ENCODE measurements around the gene KCNH8.

KCNH8 gene

GRCh38 chr3:19543212-19543841, 395.0 kb downstream of the KCNH8 start:
- H3K9me3 ChIP-seq (ENCODE audit: control extremely low read depth in 1 of 5, control insufficient read depth in 4 of 5, insufficient read depth in 2 of 5, low read depth in 1 of 5, low read length in 4 of 5) = no peaks in the 10 kb centered on the region
- H3K27ac ChIP-seq (ENCODE audit: insufficient read depth in 1 of 2, low read depth in 1 of 2, low read length in 2 of 2, poor library complexity in 1 of 2, severe bottlenecking in 2 of 2) = no peak overlapping the region
- peak; percentile 20 to 31 (median 22) for DNase-seq
- POLR2A ChIA-PET = no interaction called here
- peaks cover 3 to 21% (median 12%) of the 10 kb centered on the region in 4 experiments for H3K4me1 ChIP-seq (ENCODE audit: control extremely low read depth in 1 of 4, control insufficient read depth in 4 of 4, insufficient read depth in 4 of 4, low read length in 3 of 4)
- CTCF ChIA-PET = no interaction called here
- no peaks in the 10 kb centered on the region for H3K27me3 ChIP-seq (replicated peaks in 2 of 5; ENCODE audit: control insufficient read depth in 4 of 5, insufficient read depth in 5 of 5, low read length in 4 of 5)
- 100% methylated on average over 1 of the region's 4 CpGs for WGBS (ENCODE audit: insufficient coverage)
- no peak overlapping the region for H3K4me3 ChIP-seq (ENCODE audit: control insufficient read depth in 1 of 7, extremely low read depth in 1 of 7, insufficient read depth in 4 of 7, low read depth in 2 of 7, low read length in 6 of 7)
- no peaks in the 10 kb centered on the region for H3K36me3 ChIP-seq (ENCODE audit: control insufficient read depth in 4 of 4, insufficient read depth in 4 of 4, low read length in 3 of 4)

GRCh38 chr3:19547665-19548464, 399.6 kb downstream of the KCNH8 start:
- POLR2A ChIA-PET = no interaction called here
- H3K27ac ChIP-seq (ENCODE audit: insufficient read depth in 1 of 2, low read depth in 1 of 2, low read length in 2 of 2, poor library complexity in 1 of 2, severe bottlenecking in 2 of 2) = no peak overlapping the region
- H3K36me3 ChIP-seq (ENCODE audit: control insufficient read depth in 4 of 4, insufficient read depth in 4 of 4, low read length in 3 of 4) = no peaks in the 10 kb centered on the region
- CTCF ChIA-PET = interaction anchor here (1.2 to 1.8 kb wide), 3 partner anchors 10 to 483 kb away, joined by 4 read pairs; no protein-coding TSS in a partner anchor
- no peak overlapping the region for H3K4me3 ChIP-seq (ENCODE audit: control insufficient read depth in 1 of 7, extremely low read depth in 1 of 7, insufficient read depth in 4 of 7, low read depth in 2 of 7, low read length in 6 of 7)
- peaks cover 0 to 2% (median 0%) of the 10 kb centered on the region in 5 experiments for H3K9me3 ChIP-seq (ENCODE audit: control extremely low read depth in 1 of 5, control insufficient read depth in 4 of 5, insufficient read depth in 2 of 5, low read depth in 1 of 5, low read length in 4 of 5)
- 100% methylated on average over 1 of the region's 2 CpGs for WGBS (ENCODE audit: insufficient coverage)
- no peak for DNase-seq
- H3K27me3 ChIP-seq (replicated peaks in 2 of 5; ENCODE audit: control insufficient read depth in 4 of 5, insufficient read depth in 5 of 5, low read length in 4 of 5) = no peaks in the 10 kb centered on the region
- H3K4me1 ChIP-seq (ENCODE audit: control extremely low read depth in 1 of 4, control insufficient read depth in 4 of 4, insufficient read depth in 4 of 4, low read length in 3 of 4) = peaks cover 0 to 6% (median 3%) of the 10 kb centered on the region in 4 experiments

GRCh38 chr3:19559724-19560442, 411.6 kb downstream of the KCNH8 start:
- ChIA-PET POLR2A (no interaction called here), CTCF (no interaction called here)
- Histone ChIP-seq H3K9me3 (ENCODE audit: control extremely low read depth in 1 of 5, control insufficient read depth in 4 of 5, insufficient read depth in 2 of 5, low read depth in 1 of 5, low read length in 4 of 5) (peaks cover 0 to 2% (median 0%) of the 10 kb centered on the region in 5 experiments), H3K4me3 (ENCODE audit: control insufficient read depth in 1 of 7, extremely low read depth in 1 of 7, insufficient read depth in 4 of 7, low read depth in 2 of 7, low read length in 6 of 7) (no peak overlapping the region), H3K36me3 (ENCODE audit: control insufficient read depth in 4 of 4, insufficient read depth in 4 of 4, low read length in 3 of 4) (no peaks in the 10 kb centered on the region), H3K27ac (ENCODE audit: insufficient read depth in 1 of 2, low read depth in 1 of 2, low read length in 2 of 2, poor library complexity in 1 of 2, severe bottlenecking in 2 of 2) (no peak overlapping the region), H3K27me3 (replicated peaks in 2 of 5; ENCODE audit: control insufficient read depth in 4 of 5, insufficient read depth in 5 of 5, low read length in 4 of 5) (no peaks in the 10 kb centered on the region), H3K4me1 (ENCODE audit: control extremely low read depth in 1 of 4, control insufficient read depth in 4 of 4, insufficient read depth in 4 of 4, low read length in 3 of 4) (peaks cover 0 to 10% (median 4%) of the 10 kb centered on the region in 4 experiments)
- 40% methylated on average over 2 of the region's 4 CpGs for WGBS (ENCODE audit: insufficient coverage)
- peak in 1 of 3 donors; percentile 4 for DNase-seq

DNA sequence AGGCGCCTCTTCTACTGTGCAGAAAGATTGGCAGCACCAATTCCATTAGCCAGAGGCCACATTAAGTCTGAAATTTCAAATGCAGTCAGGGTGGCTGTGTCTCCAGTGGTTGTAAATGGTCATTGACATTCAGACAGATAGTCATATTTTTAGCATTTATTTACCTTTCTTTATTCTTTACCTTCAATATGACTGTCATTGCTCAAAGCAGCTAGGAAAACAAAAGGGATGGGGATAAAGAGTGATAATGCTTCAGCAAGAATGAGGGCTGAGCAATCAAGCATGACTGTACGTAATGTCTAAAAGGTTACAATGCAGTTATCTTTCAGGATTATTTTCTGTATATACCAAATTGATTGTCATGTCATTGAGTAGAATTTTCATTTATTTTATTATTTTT, 425.3 kb downstream of the KCNH8 start:
- H3K4me3 ChIP-seq (ENCODE audit: control insufficient read depth in 1 of 7, extremely low read depth in 1 of 7, insufficient read depth in 4 of 7, low read depth in 2 of 7, low read length in 6 of 7) = no peak overlapping the region
- H3K27ac ChIP-seq (ENCODE audit: insufficient read depth in 1 of 2, low read depth in 1 of 2, low read length in 2 of 2, poor library complexity in 1 of 2, severe bottlenecking in 2 of 2) = no peak overlapping the region
- ChIA-PET POLR2A (no interaction called here), CTCF (no interaction called here)
- no peaks in the 10 kb centered on the region for H3K27me3 ChIP-seq (replicated peaks in 2 of 5; ENCODE audit: control insufficient read depth in 4 of 5, insufficient read depth in 5 of 5, low read length in 4 of 5)
- no peaks in the 10 kb centered on the region for H3K4me1 ChIP-seq (ENCODE audit: control extremely low read depth in 1 of 4, control insufficient read depth in 4 of 4, insufficient read depth in 4 of 4, low read length in 3 of 4)
- DNase-seq = no peak
- H3K36me3 ChIP-seq (ENCODE audit: control insufficient read depth in 4 of 4, insufficient read depth in 4 of 4, low read length in 3 of 4) = no peaks in the 10 kb centered on the region
- H3K9me3 ChIP-seq (ENCODE audit: control extremely low read depth in 1 of 5, control insufficient read depth in 4 of 5, insufficient read depth in 2 of 5, low read depth in 1 of 5, low read length in 4 of 5) = peaks cover 0 to 3% (median 0%) of the 10 kb centered on the region in 5 experiments
- WGBS (ENCODE audit: insufficient coverage) = no CpG with 5 or more reads among the region's 2 CpGs

DNA sequence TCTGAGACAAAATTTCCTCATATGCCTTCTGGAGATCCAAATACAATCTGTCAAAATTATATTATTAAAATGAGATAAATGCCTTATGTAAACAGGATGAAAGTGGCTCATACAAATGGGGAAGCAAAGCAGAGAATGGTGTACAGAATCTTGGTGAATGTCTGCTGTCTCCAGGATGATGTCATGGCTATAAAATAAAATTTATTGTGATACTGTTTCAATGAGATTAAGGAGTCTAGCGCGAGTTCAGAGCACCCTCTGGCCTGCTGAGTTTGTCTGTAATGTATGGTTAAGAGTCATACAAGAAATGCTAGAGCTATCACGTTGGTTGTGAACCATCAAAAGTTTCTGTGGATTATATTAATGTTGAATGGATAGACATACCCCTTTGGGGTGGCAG, 426.0 kb downstream of the KCNH8 start:
- CTCF ChIA-PET = no interaction called here
- no peaks in the 10 kb centered on the region for H3K36me3 ChIP-seq (ENCODE audit: control insufficient read depth in 4 of 4, insufficient read depth in 4 of 4, low read length in 3 of 4)
- no peaks in the 10 kb centered on the region for H3K4me1 ChIP-seq (ENCODE audit: control extremely low read depth in 1 of 4, control insufficient read depth in 4 of 4, insufficient read depth in 4 of 4, low read length in 3 of 4)
- POLR2A ChIA-PET = no interaction called here
- H3K27me3 ChIP-seq (replicated peaks in 2 of 5; ENCODE audit: control insufficient read depth in 4 of 5, insufficient read depth in 5 of 5, low read length in 4 of 5) = no peaks in the 10 kb centered on the region
- no peak overlapping the region for H3K27ac ChIP-seq (ENCODE audit: insufficient read depth in 1 of 2, low read depth in 1 of 2, low read length in 2 of 2, poor library complexity in 1 of 2, severe bottlenecking in 2 of 2)
- 91% methylated on average over 3 of the region's 3 CpGs for WGBS (ENCODE audit: insufficient coverage)
- no peak for DNase-seq
- peaks cover 0 to 3% (median 2%) of the 10 kb centered on the region in 5 experiments for H3K9me3 ChIP-seq (ENCODE audit: control extremely low read depth in 1 of 5, control insufficient read depth in 4 of 5, insufficient read depth in 2 of 5, low read depth in 1 of 5, low read length in 4 of 5)
- H3K4me3 ChIP-seq (ENCODE audit: control insufficient read depth in 1 of 7, extremely low read depth in 1 of 7, insufficient read depth in 4 of 7, low read depth in 2 of 7, low read length in 6 of 7) = no peak overlapping the region

DNA sequence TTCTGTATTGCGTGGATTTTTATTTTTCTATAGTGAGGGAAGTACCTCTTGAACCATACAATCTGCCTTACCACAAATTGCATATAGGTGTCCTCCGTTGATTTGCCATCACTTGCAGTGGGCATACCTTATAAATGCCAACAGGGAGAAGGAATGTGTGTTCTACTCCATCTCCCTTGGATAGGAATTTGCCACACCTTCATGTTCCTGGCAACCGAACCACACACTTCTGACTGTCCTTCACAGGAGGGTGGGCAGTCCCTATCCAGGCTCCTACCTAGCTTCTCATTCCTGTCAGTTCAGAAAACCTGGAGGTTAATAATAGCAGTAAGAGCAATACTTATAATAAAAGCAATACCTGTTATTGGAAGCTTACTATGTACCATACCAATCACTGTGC, 428.0 kb downstream of the KCNH8 start:
- ChIA-PET POLR2A (no interaction called here), CTCF (interaction anchor here (1.7 kb wide), 1 partner anchor 14 kb away, joined by 7 read pairs; no protein-coding TSS in a partner anchor)
- WGBS (ENCODE audit: insufficient coverage) = 100% methylated on average over 1 of the region's 3 CpGs
- Histone ChIP-seq H3K4me1 (ENCODE audit: control extremely low read depth in 1 of 4, control insufficient read depth in 4 of 4, insufficient read depth in 4 of 4, low read length in 3 of 4) (no peaks in the 10 kb centered on the region), H3K4me3 (ENCODE audit: control insufficient read depth in 1 of 7, extremely low read depth in 1 of 7, insufficient read depth in 4 of 7, low read depth in 2 of 7, low read length in 6 of 7) (no peak overlapping the region), H3K36me3 (ENCODE audit: control insufficient read depth in 4 of 4, insufficient read depth in 4 of 4, low read length in 3 of 4) (no peaks in the 10 kb centered on the region), H3K9me3 (ENCODE audit: control extremely low read depth in 1 of 5, control insufficient read depth in 4 of 5, insufficient read depth in 2 of 5, low read depth in 1 of 5, low read length in 4 of 5) (peaks cover 0 to 3% (median 2%) of the 10 kb centered on the region in 5 experiments), H3K27ac (ENCODE audit: insufficient read depth in 1 of 2, low read depth in 1 of 2, low read length in 2 of 2, poor library complexity in 1 of 2, severe bottlenecking in 2 of 2) (no peak overlapping the region), H3K27me3 (replicated peaks in 2 of 5; ENCODE audit: control insufficient read depth in 4 of 5, insufficient read depth in 5 of 5, low read length in 4 of 5) (no peaks in the 10 kb centered on the region)
- no peak for DNase-seq

Measured in common myeloid progenitor, CD34-positive (primary cell).